NB4 (cell line): Measurements from ENCODE around the gene TMEM242.

Experiments used
- DNase-seq: peaks from one replicate; pipeline ENCODE4 v3.0.0; 2010; ENCODE audit warnings: low read depth
- H3K4me3 ChIP-seq: one replicate; pipeline ENCODE4 v1.5.1; 2011; ENCODE audit warnings: mild to moderate bottlenecking, low read depth, low read length, moderate library complexity
- CTCF ChIP-seq: IDR thresholded peaks from one replicate; pipeline ENCODE4 v1.5.1; 2012; ENCODE audit warnings: low read depth, low read length
- MAX ChIP-seq: IDR thresholded peaks from 2 replicates; pipeline ENCODE4 v1.6.1; 2011; ENCODE audit warnings: low read depth, low read length
- MYC ChIP-seq: IDR thresholded peaks from 2 replicates; pipeline ENCODE4 v1.6.1; 2011; ENCODE audit warnings: low read depth, low read length
- POLR2A ChIP-seq: IDR thresholded peaks from 2 replicates; pipeline ENCODE4 v1.6.1; 2011; ENCODE audit warnings: mild to moderate bottlenecking; ENCODE audit not compliant: insufficient read length; ENCODE audit errors: extremely low read depth

The TMEM242 gene

GRCh38 chr6:157254538-157254937 lies 68.8 kb downstream of the TMEM242 start:
- no peak overlapping the region for H3K4me3 ChIP-seq
- TF ChIP-seq CTCF (no peak), POLR2A (no peak), MYC (no peak), MAX (no peak)
- DNase-seq, result no peak

- no peak for TF ChIP-seq POLR2A
- TF ChIP-seq MAX, result no peak
- H3K4me3 ChIP-seq, result no peak overlapping the region
- no peak for DNase-seq
Observed at GRCh38 chr6:157253699-157254098, 69.6 kb downstream of the TMEM242 start.

- H3K4me3 ChIP-seq, result no peak overlapping the region
- no peak for DNase-seq
- no peak for TF ChIP-seq CTCF
Observed at GRCh38 chr6:157253017-157253416, 70.3 kb downstream of the TMEM242 start.

- H3K4me3 ChIP-seq, result no peak overlapping the region
- no peak for DNase-seq
- TF ChIP-seq MYC (no peak), POLR2A (no peak), MAX (no peak), CTCF (no peak)
Observed at GRCh38 chr6:157251586-157252247, 71.6 kb downstream of the TMEM242 start.

GRCh38 chr6:157249826-157250225 lies 73.5 kb downstream of the TMEM242 start:
- no peak overlapping the region for H3K4me3 ChIP-seq
- no peak for TF ChIP-seq MAX
- TF ChIP-seq POLR2A, result no peak
- no peak for TF ChIP-seq MYC
- no peak for TF ChIP-seq CTCF
- no peak for DNase-seq

- DNase-seq, result no peak
- TF ChIP-seq POLR2A (no peak), CTCF (no peak), MYC (no peak), MAX (no peak)
- H3K4me3 ChIP-seq, result no peak overlapping the region
Observed at GRCh38 chr6:157248264-157248663, 75.1 kb downstream of the TMEM242 start.
